ENCODE results near the gene MLANA. TPM values are rescaled to one million over a fixed set of nuclear protein-coding genes. Genes with fewer than 3 reads are reported as not detected.

MLANA gene
- total RNA-seq, result not detected
- polyA plus RNA-seq, result under 1 TPM in 2 of 3 donors, not detected in 1; 0.06 TPM
- 0 reads per million in 6 experiments for total RNA-seq

- Mint-ChIP-seq H3K4me3 (no peak within 1 kb of the TSS), H3K36me3 (no peaks in the 10 kb centered on the region), H3K27me3 (no peaks in the 10 kb centered on the region), H3K9me3 (no peaks in the 10 kb centered on the region), H3K27ac (peak within 1 kb of the TSS in 2 of 10 donors; percentile 35 to 80), H3K4me1 (peaks cover 3 to 11% (median 9%) of the 10 kb centered on the region in 4 donors)
- no peak for DNase-seq
- POLR2A ChIA-PET, result no interaction called here
- no peak for ATAC-seq
Measured at GRCh38 chr9:5890641-5891040, at the start of gene MLANA. Gene MLANA (plus strand): TSS chr9:5890889. CDS start chr9:5892475, 1,586 bp downstream.

- POLR2A ChIA-PET, result interaction anchor here (0.6 to 6.2 kb wide), 13 partner anchors 10 to 945 kb away, joined by 3 to 53 read pairs (median 3); partner anchors contain the start of genes ERMP1, RIC1 and RLN1
- peak; percentile 72 to 73 for ATAC-seq
- H3K4me3 Mint-ChIP-seq, result peak overlapping the region; percentile 69 to 89 (median 78)
- H3K9me3 Mint-ChIP-seq, result peaks cover 0 to 5% (median 0%) of the 10 kb centered on the region in 9 donors
- peak overlapping the region; percentile 74 to 96 (median 85) for H3K27ac Mint-ChIP-seq
- no peaks in the 10 kb centered on the region for H3K36me3 Mint-ChIP-seq
- H3K4me1 Mint-ChIP-seq, result peaks cover 36 to 62% (median 57%) of the 10 kb centered on the region in 4 donors
- DNase-seq, result peak; percentile 19 to 82 (median 66)
- H3K27me3 Mint-ChIP-seq, result no peaks in the 10 kb centered on the region
Measured at GRCh38 chr9:5841771-5842573, 48.7 kb upstream of the MLANA start.

- H3K4me1 Mint-ChIP-seq, result peaks cover 36 to 65% (median 58%) of the 10 kb centered on the region in 4 donors
- H3K9me3 Mint-ChIP-seq, result peaks cover 0 to 5% (median 0%) of the 10 kb centered on the region in 9 donors
- peak overlapping the region in 9 of 10 donors; percentile 29 to 91 (median 84) for H3K27ac Mint-ChIP-seq
- H3K27me3 Mint-ChIP-seq, result no peaks in the 10 kb centered on the region
- DNase-seq (no peak), ATAC-seq (no peak)
- no peaks in the 10 kb centered on the region for H3K36me3 Mint-ChIP-seq
- POLR2A ChIA-PET, result interaction anchor here (0.5 to 6.2 kb wide), 8 partner anchors 11 to 1547 kb away, joined by 3 to 53 read pairs (median 4); partner anchors contain the start of genes ERMP1 and RLN1
- H3K4me3 Mint-ChIP-seq, result peak overlapping the region; percentile 63 to 83 (median 78)
Measured at GRCh38 chr9:5842929-5843793, 47.5 kb upstream of the MLANA start.

GRCh38 chr9:5843794-5844471, 46.8 kb upstream of the MLANA start:
- peaks cover 0 to 5% (median 0%) of the 10 kb centered on the region in 9 donors for H3K9me3 Mint-ChIP-seq
- peak overlapping the region; percentile 62 to 92 (median 86) for H3K27ac Mint-ChIP-seq
- no peaks in the 10 kb centered on the region for H3K27me3 Mint-ChIP-seq
- no peaks in the 10 kb centered on the region for H3K36me3 Mint-ChIP-seq
- peaks cover 37 to 65% (median 59%) of the 10 kb centered on the region in 4 donors for H3K4me1 Mint-ChIP-seq
- POLR2A ChIA-PET, result interaction anchor here (0.5 to 6.2 kb wide), 3 partner anchors 12 to 1547 kb away, joined by 3 to 53 read pairs (median 4); partner anchors contain the start of gene ERMP1
- DNase-seq (no peak), ATAC-seq (peak; percentile 19 to 28)
- peak overlapping the region; percentile 63 to 83 (median 78) for H3K4me3 Mint-ChIP-seq

GRCh38 chr9:5845157-5845531, 45.5 kb upstream of the MLANA start:
- H3K4me1 Mint-ChIP-seq, result peaks cover 37 to 71% (median 61%) of the 10 kb centered on the region in 4 donors
- no peaks in the 10 kb centered on the region for H3K27me3 Mint-ChIP-seq

GRCh38 chr9:5846096-5846495, 44.6 kb upstream of the MLANA start:
- Mint-ChIP-seq H3K4me3 (peak overlapping the region in 1 of 10 donors; percentile 31), H3K9me3 (peaks cover 0 to 5% (median 0%) of the 10 kb centered on the region in 9 donors), H3K4me1 (peaks cover 40 to 77% (median 60%) of the 10 kb centered on the region in 4 donors), H3K27me3 (no peaks in the 10 kb centered on the region), H3K27ac (peak overlapping the region in 3 of 10 donors; percentile 62 to 88 (median 63)), H3K36me3 (no peaks in the 10 kb centered on the region)
- ATAC-seq (no peak), DNase-seq (no peak)
- POLR2A ChIA-PET, result interaction anchor here (6.2 kb wide), 1 partner anchor 14 kb away, joined by 53 read pairs; the partner anchor contains the start of gene ERMP1

More at GRCh38 chr9:5845157-5845531, 45.5 kb upstream of the MLANA start:
- Mint-ChIP-seq H3K9me3 (peaks cover 0 to 5% (median 0%) of the 10 kb centered on the region in 9 donors), H3K36me3 (no peaks in the 10 kb centered on the region), H3K27ac (peak overlapping the region; percentile 53 to 92 (median 86)), H3K4me3 (peak overlapping the region; percentile 63 to 83 (median 78))
- no peak for ATAC-seq
- DNase-seq, result no peak
- POLR2A ChIA-PET, result interaction anchor here (0.6 to 6.2 kb wide), 5 partner anchors 8 to 389 kb away, joined by 3 to 53 read pairs (median 3); partner anchors contain the start of genes ERMP1 and RANBP6

GRCh38 chr9:5846501-5846921, 44.2 kb upstream of the MLANA start:
- no peak for ATAC-seq
- POLR2A ChIA-PET, result interaction anchor here (6.2 kb wide), 1 partner anchor 14 kb away, joined by 53 read pairs; the partner anchor contains the start of gene ERMP1

GRCh38 chr9:5848372-5848882, 42.3 kb upstream of the MLANA start:
- POLR2A ChIA-PET, result no interaction called here
- Mint-ChIP-seq H3K4me1 (peaks cover 25 to 78% (median 51%) of the 10 kb centered on the region in 4 donors), H3K9me3 (peaks cover 0 to under 1% (median 0%) of the 10 kb centered on the region in 9 donors), H3K27me3 (no peaks in the 10 kb centered on the region), H3K4me3 (no peak overlapping the region), H3K27ac (peak overlapping the region in 2 of 10 donors; percentile 69 to 77), H3K36me3 (no peaks in the 10 kb centered on the region)
- DNase-seq (no peak), ATAC-seq (no peak)

More at GRCh38 chr9:5846501-5846921, 44.2 kb upstream of the MLANA start:
- Mint-ChIP-seq H3K36me3 (no peaks in the 10 kb centered on the region), H3K4me3 (no peak overlapping the region), H3K27me3 (no peaks in the 10 kb centered on the region), H3K27ac (peak overlapping the region in 2 of 10 donors; percentile 63 to 88), H3K9me3 (peaks cover 0 to 5% (median 0%) of the 10 kb centered on the region in 9 donors), H3K4me1 (peaks cover 38 to 77% (median 60%) of the 10 kb centered on the region in 4 donors)
- DNase-seq, result no peak

GRCh38 chr9:5850724-5851122, 40.0 kb upstream of the MLANA start:
- Mint-ChIP-seq H3K27me3 (no peaks in the 10 kb centered on the region), H3K4me1 (peaks cover 7 to 62% (median 33%) of the 10 kb centered on the region in 4 donors), H3K27ac (peak overlapping the region in 6 of 10 donors; percentile 11 to 78 (median 26)), H3K9me3 (peaks cover 0 to 9% (median 0%) of the 10 kb centered on the region in 9 donors), H3K4me3 (no peak overlapping the region), H3K36me3 (peaks cover 0 to 6% (median 5%) of the 10 kb centered on the region in 3 donors)
- DNase-seq (no peak), ATAC-seq (no peak)
- POLR2A ChIA-PET, result interaction anchor here (2.1 kb wide), 1 partner anchor 18 kb away, joined by 8 read pairs; the partner anchor contains the start of gene ERMP1

GRCh38 chr9:5851445-5851844, 39.2 kb upstream of the MLANA start:
- peaks cover 0 to 9% (median 0%) of the 10 kb centered on the region in 9 donors for H3K9me3 Mint-ChIP-seq
- ATAC-seq, result peak; percentile 28 to 45
- H3K4me1 Mint-ChIP-seq, result peaks cover 5 to 56% (median 28%) of the 10 kb centered on the region in 4 donors
- peaks cover 0 to 11% (median 6%) of the 10 kb centered on the region in 3 donors for H3K36me3 Mint-ChIP-seq
- H3K27me3 Mint-ChIP-seq, result no peaks in the 10 kb centered on the region
- POLR2A ChIA-PET, result interaction anchor here (0.7 to 2.1 kb wide), 3 partner anchors 9 to 87 kb away, joined by 3 to 8 read pairs (median 3); partner anchors contain the start of gene ERMP1
- peak in 1 of 10 donors; percentile 11 for DNase-seq
- H3K4me3 Mint-ChIP-seq, result peak overlapping the region in 3 of 10 donors; percentile 3 to 32 (median 13)
- H3K27ac Mint-ChIP-seq, result peak overlapping the region in 7 of 10 donors; percentile 17 to 80 (median 37)

GRCh38 chr9:5852987-5853386, 37.7 kb upstream of the MLANA start:
- H3K27ac Mint-ChIP-seq, result peak overlapping the region in 3 of 10 donors; percentile 7 to 49 (median 21)
- H3K4me3 Mint-ChIP-seq, result no peak overlapping the region
- H3K27me3 Mint-ChIP-seq, result no peaks in the 10 kb centered on the region
- ATAC-seq, result no peak
- H3K4me1 Mint-ChIP-seq, result peaks cover 5 to 51% (median 24%) of the 10 kb centered on the region in 4 donors
- H3K9me3 Mint-ChIP-seq, result peaks cover 0 to 9% (median 0%) of the 10 kb centered on the region in 9 donors
- H3K36me3 Mint-ChIP-seq, result peaks cover 0 to 12% (median 6%) of the 10 kb centered on the region in 3 donors
- POLR2A ChIA-PET, result interaction anchor here (0.7 kb wide), 2 partner anchors 18 to 154 kb away, joined by 3 to 7 read pairs; no protein-coding TSS in a partner anchor
- no peak for DNase-seq

Measured in naive thymus-derived CD8-positive, alpha-beta T cell (primary cell).